HL-60 (cell line): ENCODE measurements around the gene ZNF600.
"Not testable (repeated sequence)": the region's sequence is repeated elsewhere in the genome, so short reads cannot be mapped to it uniquely, and the experiment has no call there.

Experiments
- DNase-seq, 2 experiments: peaks; one replicate each; pipeline ENCODE4 v3.0.0-alpha.2; 2010 to 2020; ENCODE audit warnings: low read depth in 1 of 2, low spot score in 1 of 2
- H3K27ac ChIP-seq: fragments of 250-450 bp; sonication (Bioruptor Pico); replicated peaks from 2 replicates; pipeline ENCODE4 v1.5.1; 2020; ENCODE audit warnings: mild to moderate bottlenecking, moderate library complexity
- H3K27me3 ChIP-seq: fragments of 250-450 bp; sonication (Bioruptor Pico); 2 replicates; pipeline ENCODE4 v1.5.1; 2021; ENCODE audit warnings: mild to moderate bottlenecking, moderate library complexity; ENCODE audit not compliant: insufficient read depth, poor library complexity, severe bottlenecking
- H3K4me3 ChIP-seq: replicated peaks from 2 replicates; pipeline ENCODE4 v1.5.1; 2011; ENCODE audit warnings: mild to moderate bottlenecking, control low read depth, low read length; ENCODE audit not compliant: insufficient read depth
- GABPA ChIP-seq: IDR thresholded peaks from 2 replicates; pipeline ENCODE4 v1.6.1; 2012; ENCODE audit warnings: low read depth
- POLR2AphosphoS5 ChIP-seq: IDR thresholded peaks from 2 replicates; pipeline ENCODE4 v1.6.1; 2012; ENCODE audit warnings: low read depth
- SPI1 ChIP-seq: IDR thresholded peaks from 2 replicates; pipeline ENCODE4 v1.6.1; 2012; ENCODE audit warnings: low read depth, mild to moderate bottlenecking, borderline replicate concordance
- TF ChIP-seq, protein P1 (sequence below): IDR thresholded peaks from one replicate; pipeline ENCODE4 v1.5.1; 2011; ENCODE audit warnings: low read length, control low read depth, inconsistent platforms; ENCODE audit not compliant: insufficient read depth
- TF ChIP-seq, protein P2 (sequence below): IDR thresholded peaks from 2 replicates; pipeline ENCODE4 v1.6.1; 2012; ENCODE audit warnings: low read depth; ENCODE audit not compliant: insufficient replicate concordance

The ZNF600 gene

GRCh38 chr19:52821204-52821960, 34.8 kb upstream of the ZNF600 start, which contains the start of gene ZNF28:
Gene ZNF28, minus strand, starts transcription at chr19:52821633. Its CDS starts 3,675 bp downstream, at chr19:52817958.
- Histone ChIP-seq H3K27ac (peak within 1 kb of the TSS; percentile 73), H3K4me3 (peak within 1 kb of the TSS; percentile 59)
- TF ChIP-seq POLR2AphosphoS5, result peak; percentile 42; the same call in 1 of the 2 replicates
- DNase-seq, result peak; percentile 35 to 74
- not testable (repeated sequence) for H3K27me3 ChIP-seq

DNA sequence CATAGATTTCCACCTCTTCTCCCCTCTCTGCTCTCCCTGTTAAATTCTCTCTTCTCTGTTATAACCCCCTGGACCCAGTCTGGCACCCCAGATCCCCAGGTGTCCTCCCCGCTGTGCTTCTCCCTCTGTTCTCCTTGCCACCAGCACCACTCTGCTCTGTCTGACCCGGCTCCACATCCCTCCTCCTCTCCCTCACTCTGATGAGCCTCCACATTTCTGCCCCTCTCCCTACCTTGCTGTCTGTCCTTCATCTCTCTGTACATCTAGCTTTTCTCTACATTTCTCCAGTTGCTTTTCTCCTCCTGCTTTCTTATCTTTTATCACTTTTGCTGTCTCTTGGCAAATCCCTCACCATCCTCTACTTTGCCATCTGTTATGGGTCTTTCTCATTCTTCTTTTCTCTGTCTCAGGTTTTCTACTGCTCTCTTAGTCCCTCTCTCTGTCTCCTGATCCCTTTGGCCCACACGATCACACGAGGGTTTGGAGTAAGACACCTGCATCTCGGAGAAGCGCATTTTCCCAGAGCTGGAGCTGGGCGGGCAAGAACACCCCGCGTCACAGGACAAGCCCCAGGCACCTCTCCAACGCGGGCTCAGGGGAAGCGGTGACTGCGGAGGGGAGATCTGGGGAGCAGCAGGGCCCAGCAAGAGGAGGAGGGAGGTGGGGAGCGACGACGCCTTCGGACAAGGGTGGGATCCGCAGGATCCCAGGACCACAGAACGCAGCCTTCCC, 34.0 kb upstream of the ZNF600 start:
- peak overlapping the region; percentile 59 for H3K4me3 ChIP-seq
- DNase-seq, result peak in 1 of 2 experiments; percentile 38
- H3K27me3 ChIP-seq, result not testable (repeated sequence)
- H3K27ac ChIP-seq, result peak overlapping the region; percentile 73

DNA sequence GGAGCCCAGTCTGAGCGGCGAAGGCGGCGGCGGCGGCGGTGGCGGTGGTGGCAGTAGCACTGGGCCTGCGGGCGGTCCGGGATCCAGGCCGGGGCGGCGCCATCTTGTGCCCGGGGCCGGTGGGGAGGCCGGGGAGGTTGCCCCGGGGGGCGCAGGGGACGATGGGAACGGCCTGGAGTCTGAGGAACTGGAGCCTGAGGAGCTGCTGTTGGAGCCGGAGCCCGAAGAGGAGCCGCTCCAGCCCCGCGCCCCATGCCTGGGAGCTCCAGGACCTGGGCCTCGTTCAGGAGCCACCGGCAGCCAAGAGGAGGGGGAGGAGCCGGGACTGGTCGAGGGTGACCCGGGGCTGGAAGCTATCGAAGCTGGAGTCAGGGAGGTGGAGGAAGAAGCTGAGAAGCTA, 23.2 kb upstream of the ZNF600 start:
- Histone ChIP-seq H3K27me3 (no peaks in the 10 kb centered on the region), H3K4me3 (no peak overlapping the region), H3K27ac (no peak overlapping the region)
- DNase-seq, result no peak
- TF ChIP-seq SPI1 (no peak), GABPA (no peak), POLR2AphosphoS5 (no peak)
- TF ChIP-seq, protein P1, sequence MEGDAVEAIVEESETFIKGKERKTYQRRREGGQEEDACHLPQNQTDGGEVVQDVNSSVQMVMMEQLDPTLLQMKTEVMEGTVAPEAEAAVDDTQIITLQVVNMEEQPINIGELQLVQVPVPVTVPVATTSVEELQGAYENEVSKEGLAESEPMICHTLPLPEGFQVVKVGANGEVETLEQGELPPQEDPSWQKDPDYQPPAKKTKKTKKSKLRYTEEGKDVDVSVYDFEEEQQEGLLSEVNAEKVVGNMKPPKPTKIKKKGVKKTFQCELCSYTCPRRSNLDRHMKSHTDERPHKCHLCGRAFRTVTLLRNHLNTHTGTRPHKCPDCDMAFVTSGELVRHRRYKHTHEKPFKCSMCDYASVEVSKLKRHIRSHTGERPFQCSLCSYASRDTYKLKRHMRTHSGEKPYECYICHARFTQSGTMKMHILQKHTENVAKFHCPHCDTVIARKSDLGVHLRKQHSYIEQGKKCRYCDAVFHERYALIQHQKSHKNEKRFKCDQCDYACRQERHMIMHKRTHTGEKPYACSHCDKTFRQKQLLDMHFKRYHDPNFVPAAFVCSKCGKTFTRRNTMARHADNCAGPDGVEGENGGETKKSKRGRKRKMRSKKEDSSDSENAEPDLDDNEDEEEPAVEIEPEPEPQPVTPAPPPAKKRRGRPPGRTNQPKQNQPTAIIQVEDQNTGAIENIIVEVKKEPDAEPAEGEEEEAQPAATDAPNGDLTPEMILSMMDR, result no peak
- TF ChIP-seq, protein P2, sequence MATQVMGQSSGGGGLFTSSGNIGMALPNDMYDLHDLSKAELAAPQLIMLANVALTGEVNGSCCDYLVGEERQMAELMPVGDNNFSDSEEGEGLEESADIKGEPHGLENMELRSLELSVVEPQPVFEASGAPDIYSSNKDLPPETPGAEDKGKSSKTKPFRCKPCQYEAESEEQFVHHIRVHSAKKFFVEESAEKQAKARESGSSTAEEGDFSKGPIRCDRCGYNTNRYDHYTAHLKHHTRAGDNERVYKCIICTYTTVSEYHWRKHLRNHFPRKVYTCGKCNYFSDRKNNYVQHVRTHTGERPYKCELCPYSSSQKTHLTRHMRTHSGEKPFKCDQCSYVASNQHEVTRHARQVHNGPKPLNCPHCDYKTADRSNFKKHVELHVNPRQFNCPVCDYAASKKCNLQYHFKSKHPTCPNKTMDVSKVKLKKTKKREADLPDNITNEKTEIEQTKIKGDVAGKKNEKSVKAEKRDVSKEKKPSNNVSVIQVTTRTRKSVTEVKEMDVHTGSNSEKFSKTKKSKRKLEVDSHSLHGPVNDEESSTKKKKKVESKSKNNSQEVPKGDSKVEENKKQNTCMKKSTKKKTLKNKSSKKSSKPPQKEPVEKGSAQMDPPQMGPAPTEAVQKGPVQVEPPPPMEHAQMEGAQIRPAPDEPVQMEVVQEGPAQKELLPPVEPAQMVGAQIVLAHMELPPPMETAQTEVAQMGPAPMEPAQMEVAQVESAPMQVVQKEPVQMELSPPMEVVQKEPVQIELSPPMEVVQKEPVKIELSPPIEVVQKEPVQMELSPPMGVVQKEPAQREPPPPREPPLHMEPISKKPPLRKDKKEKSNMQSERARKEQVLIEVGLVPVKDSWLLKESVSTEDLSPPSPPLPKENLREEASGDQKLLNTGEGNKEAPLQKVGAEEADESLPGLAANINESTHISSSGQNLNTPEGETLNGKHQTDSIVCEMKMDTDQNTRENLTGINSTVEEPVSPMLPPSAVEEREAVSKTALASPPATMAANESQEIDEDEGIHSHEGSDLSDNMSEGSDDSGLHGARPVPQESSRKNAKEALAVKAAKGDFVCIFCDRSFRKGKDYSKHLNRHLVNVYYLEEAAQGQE, result no peak

- H3K27ac ChIP-seq, H3K27me3 ChIP-seq, H3K4me3 ChIP-seq, DNase-seq: not testable (repeated sequence)
Observed at GRCh38 chr19:52799950-52800640, 13.5 kb upstream of the ZNF600 start.

- no peak overlapping the region for H3K27ac ChIP-seq
- no peak overlapping the region for H3K4me3 ChIP-seq
- TF ChIP-seq, protein P1, result no peak
- no peak for TF ChIP-seq POLR2AphosphoS5
- no peak for TF ChIP-seq GABPA
- TF ChIP-seq, protein P2, result no peak
- no peak for TF ChIP-seq SPI1
Observed at GRCh38 chr19:52789440-52789839, 2.8 kb upstream of the ZNF600 start.

More at GRCh38 chr19:52789440-52789839, 2.8 kb upstream of the ZNF600 start:
- no peaks in the 10 kb centered on the region for H3K27me3 ChIP-seq
- no peak for DNase-seq
